BJ (cell line): Measurements from ENCODE around the gene CDK5R2. TPM values are rescaled to one million over a fixed set of nuclear protein-coding genes. Genes with fewer than 3 reads are reported as not detected.

Source experiments
- CTCF ChIA-PET: fragments of 350-600 bp; formaldehyde crosslinking; extraction: SDS; loops from one replicate; lab custom pipeline; 2021; ENCODE audit warnings: antibody characterized with exemption, inconsistent platforms; lab: Yijun Ruan, JAX
- POLR2A ChIA-PET: fragments of 300-600 bp; sonication (Branson Sonifier 250); formaldehyde crosslinking; extraction: SDS; loops from one replicate; lab custom pipeline; 2021; ENCODE audit warnings: antibody characterized with exemption; lab: Charles Lee
- DNase-seq: peaks from one replicate; pipeline ENCODE4 v3.0.0-alpha.2; 2011; ENCODE audit warnings: low read depth
- H3K27me3 ChIP-seq: 2 replicates; pipeline ENCODE4 v1.6.0; 2011; ENCODE audit warnings: low read length; ENCODE audit not compliant: control insufficient read depth, insufficient read depth
- H3K36me3 ChIP-seq: 2 replicates; pipeline ENCODE4 v1.5.1; 2011; ENCODE audit warnings: low read length; ENCODE audit not compliant: control insufficient read depth, insufficient read depth
- H3K4me3 ChIP-seq: 2 replicates; pipeline ENCODE4 v1.5.1; 2011; ENCODE audit warnings: low read depth, mild to moderate bottlenecking, control low read depth, low read length
- CTCF ChIP-seq: IDR thresholded peaks from 2 replicates; pipeline ENCODE4 v1.5.1; 2011; ENCODE audit warnings: low read depth, mild to moderate bottlenecking, control low read depth, inconsistent platforms, low read length, moderate library complexity; ENCODE audit not compliant: insufficient read depth
- polyA plus RNA-seq: library from polyadenylated mRNA; depleted of rRNA; stranded (reverse); fragments of >200 nt; gene quantifications from 2 replicates; pipeline ENCODE4 v1.2.3, GENCODE V29; 2011

Gene CDK5R2
- polyA plus RNA-seq, 1 experiment = 0.02 TPM

DNA sequence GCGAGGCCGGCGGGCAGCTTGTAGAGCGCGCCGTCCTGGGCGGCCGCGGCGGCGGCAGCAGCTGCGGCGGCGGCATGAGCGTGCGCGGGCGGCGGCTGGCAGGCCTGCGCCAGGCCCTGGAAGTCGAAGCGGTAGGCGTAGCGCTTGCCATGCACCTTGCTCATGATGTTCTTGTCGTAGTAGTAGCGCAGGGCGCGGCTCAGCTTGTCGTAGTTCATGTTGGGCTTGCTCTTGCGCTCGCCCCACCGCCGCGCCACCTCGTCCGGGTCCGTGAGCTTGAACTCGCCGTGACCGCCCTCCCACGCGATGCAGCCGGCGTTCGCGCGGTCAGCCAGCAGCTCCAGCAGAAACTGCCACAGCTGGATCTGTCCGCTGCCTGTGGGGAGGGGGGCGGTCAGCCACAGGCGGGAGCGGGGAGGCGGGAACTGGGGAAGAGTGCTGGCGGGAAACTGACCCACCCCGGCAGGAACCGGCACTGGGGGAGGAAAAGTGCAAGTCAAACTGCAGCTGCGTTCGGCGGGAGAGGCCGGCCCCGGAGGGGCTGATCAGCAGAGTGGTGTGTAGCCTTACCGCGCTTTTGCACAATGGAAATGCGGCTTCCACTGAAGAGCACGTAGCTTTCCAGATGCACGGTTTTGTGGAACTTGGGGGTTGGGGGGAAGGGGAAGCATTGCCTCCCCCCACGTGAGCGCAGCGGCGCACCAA is 22.6 kb downstream of the CDK5R2 start:
- POLR2A ChIA-PET = no interaction called here
- no peak for DNase-seq
- Histone ChIP-seq H3K4me3 (no peak overlapping the region), H3K27me3 (peaks cover 61% of the 10 kb centered on the region), H3K36me3 (no peaks in the 10 kb centered on the region)
- no peak for TF ChIP-seq CTCF
- CTCF ChIA-PET = interaction anchor here (0.9 to 4.0 kb wide), 7 partner anchors 13 to 173 kb away, joined by 3 to 44 read pairs (median 11); no protein-coding TSS in a partner anchor

GRCh38 chr2:218982586-218983262 is 23.3 kb downstream of the CDK5R2 start:
- CTCF ChIA-PET = interaction anchor here (0.5 to 4.0 kb wide), 6 partner anchors 13 to 290 kb away, joined by 3 to 44 read pairs (median 14); no protein-coding TSS in a partner anchor
- DNase-seq = no peak

GRCh38 chr2:218983263-218983933 is 23.9 kb downstream of the CDK5R2 start:
- POLR2A ChIA-PET = no interaction called here
- peaks cover 66% of the 10 kb centered on the region for H3K27me3 ChIP-seq

More at GRCh38 chr2:218982586-218983262, 23.3 kb downstream of the CDK5R2 start:
- Histone ChIP-seq H3K4me3 (no peak overlapping the region), H3K27me3 (peaks cover 64% of the 10 kb centered on the region), H3K36me3 (no peaks in the 10 kb centered on the region)
- POLR2A ChIA-PET = no interaction called here
- TF ChIP-seq CTCF = no peak

GRCh38 chr2:218983934-218984238 is 24.4 kb downstream of the CDK5R2 start:
- TF ChIP-seq CTCF = no peak
- ChIA-PET POLR2A (no interaction called here), CTCF (interaction anchor here (0.7 to 1.2 kb wide), 3 partner anchors 11 to 196 kb away, joined by 3 to 4 read pairs (median 3); no protein-coding TSS in a partner anchor)
- Histone ChIP-seq H3K36me3 (no peaks in the 10 kb centered on the region), H3K4me3 (no peak overlapping the region), H3K27me3 (peaks cover 66% of the 10 kb centered on the region)
- DNase-seq = no peak

More at GRCh38 chr2:218983263-218983933, 23.9 kb downstream of the CDK5R2 start:
- no peak for DNase-seq
- CTCF ChIA-PET = interaction anchor here (0.5 to 4.0 kb wide), 4 partner anchors 12 to 290 kb away, joined by 3 to 36 read pairs (median 3); no protein-coding TSS in a partner anchor
- no peak overlapping the region for H3K4me3 ChIP-seq
- no peak for TF ChIP-seq CTCF
- H3K36me3 ChIP-seq = no peaks in the 10 kb centered on the region
